Measurements from ENCODE around the gene FOXD3. TPM values are rescaled to one million over a fixed set of nuclear protein-coding genes. Genes with fewer than 3 reads are reported as not detected.

Gene FOXD3
- total and polyA plus RNA-seq, 2 experiments from 2014 or later = 13.8 to 49.0 TPM

GRCh38 chr1:63318201-63318979 is 4.0 kb upstream of the FOXD3 start:
- DNase-seq (ENCODE audit: low spot score) = peak; percentile 39
- peak overlapping the region; percentile 61 for H3K4me3 ChIP-seq
- no peak overlapping the region for H2AFZ ChIP-seq

GRCh38 chr1:63319046-63320021 is 3.0 kb upstream of the FOXD3 start:
- peak overlapping the region; percentile 41 for H3K27ac Mint-ChIP-seq
- Histone ChIP-seq H3K4me3 (peak overlapping the region; percentile 61), H3K27me3 (ENCODE audit: insufficient read depth) (peaks cover 46% of the 10 kb centered on the region), H3K27ac (ENCODE audit: low read depth) (0 out of 2 replicates have a peak overlapping the region, but pooled peaks have one; percentile 37), H3K9me2 (ENCODE audit: insufficient read depth) (no peaks in the 10 kb centered on the region), H3K79me2 (replicated peaks; ENCODE audit: insufficient read depth) (peaks cover 19% of the 10 kb centered on the region), H4K20me1 (replicated peaks; ENCODE audit: insufficient read depth) (no peaks in the 10 kb centered on the region), H3K36me3 (ENCODE audit: insufficient read depth) (no peaks in the 10 kb centered on the region), H3F3A (replicated peaks; ENCODE audit: low read depth) (peaks cover 12% of the 10 kb centered on the region; the same call in 1 of the 2 replicates), H3K4me2 (peak overlapping the region; percentile 80), H3K4me1 (ENCODE audit: insufficient read depth) (peaks cover 24% of the 10 kb centered on the region), H2AFZ (peak overlapping the region; percentile 28; the same call in 1 of the 2 replicates)
- H3K9me3 Mint-ChIP-seq = no peaks in the 10 kb centered on the region; the same call in 2 of the 3 replicates
- peak overlapping the region; percentile 94 for H3K4me3 Mint-ChIP-seq
- ATAC-seq (no peak; the same call in 1 of the 3 replicates), DNase-seq (ENCODE audit: low spot score) (peak; percentile 70)
- peaks cover 34% of the 10 kb centered on the region for H3K4me1 Mint-ChIP-seq
- peaks cover 47% of the 10 kb centered on the region for H3K27me3 Mint-ChIP-seq (ENCODE audit: insufficient read depth, low read depth, poor library complexity)
- peaks cover 18% of the 10 kb centered on the region for H3K36me3 Mint-ChIP-seq (ENCODE audit: low read depth)
- TF ChIP-seq, protein P1, sequence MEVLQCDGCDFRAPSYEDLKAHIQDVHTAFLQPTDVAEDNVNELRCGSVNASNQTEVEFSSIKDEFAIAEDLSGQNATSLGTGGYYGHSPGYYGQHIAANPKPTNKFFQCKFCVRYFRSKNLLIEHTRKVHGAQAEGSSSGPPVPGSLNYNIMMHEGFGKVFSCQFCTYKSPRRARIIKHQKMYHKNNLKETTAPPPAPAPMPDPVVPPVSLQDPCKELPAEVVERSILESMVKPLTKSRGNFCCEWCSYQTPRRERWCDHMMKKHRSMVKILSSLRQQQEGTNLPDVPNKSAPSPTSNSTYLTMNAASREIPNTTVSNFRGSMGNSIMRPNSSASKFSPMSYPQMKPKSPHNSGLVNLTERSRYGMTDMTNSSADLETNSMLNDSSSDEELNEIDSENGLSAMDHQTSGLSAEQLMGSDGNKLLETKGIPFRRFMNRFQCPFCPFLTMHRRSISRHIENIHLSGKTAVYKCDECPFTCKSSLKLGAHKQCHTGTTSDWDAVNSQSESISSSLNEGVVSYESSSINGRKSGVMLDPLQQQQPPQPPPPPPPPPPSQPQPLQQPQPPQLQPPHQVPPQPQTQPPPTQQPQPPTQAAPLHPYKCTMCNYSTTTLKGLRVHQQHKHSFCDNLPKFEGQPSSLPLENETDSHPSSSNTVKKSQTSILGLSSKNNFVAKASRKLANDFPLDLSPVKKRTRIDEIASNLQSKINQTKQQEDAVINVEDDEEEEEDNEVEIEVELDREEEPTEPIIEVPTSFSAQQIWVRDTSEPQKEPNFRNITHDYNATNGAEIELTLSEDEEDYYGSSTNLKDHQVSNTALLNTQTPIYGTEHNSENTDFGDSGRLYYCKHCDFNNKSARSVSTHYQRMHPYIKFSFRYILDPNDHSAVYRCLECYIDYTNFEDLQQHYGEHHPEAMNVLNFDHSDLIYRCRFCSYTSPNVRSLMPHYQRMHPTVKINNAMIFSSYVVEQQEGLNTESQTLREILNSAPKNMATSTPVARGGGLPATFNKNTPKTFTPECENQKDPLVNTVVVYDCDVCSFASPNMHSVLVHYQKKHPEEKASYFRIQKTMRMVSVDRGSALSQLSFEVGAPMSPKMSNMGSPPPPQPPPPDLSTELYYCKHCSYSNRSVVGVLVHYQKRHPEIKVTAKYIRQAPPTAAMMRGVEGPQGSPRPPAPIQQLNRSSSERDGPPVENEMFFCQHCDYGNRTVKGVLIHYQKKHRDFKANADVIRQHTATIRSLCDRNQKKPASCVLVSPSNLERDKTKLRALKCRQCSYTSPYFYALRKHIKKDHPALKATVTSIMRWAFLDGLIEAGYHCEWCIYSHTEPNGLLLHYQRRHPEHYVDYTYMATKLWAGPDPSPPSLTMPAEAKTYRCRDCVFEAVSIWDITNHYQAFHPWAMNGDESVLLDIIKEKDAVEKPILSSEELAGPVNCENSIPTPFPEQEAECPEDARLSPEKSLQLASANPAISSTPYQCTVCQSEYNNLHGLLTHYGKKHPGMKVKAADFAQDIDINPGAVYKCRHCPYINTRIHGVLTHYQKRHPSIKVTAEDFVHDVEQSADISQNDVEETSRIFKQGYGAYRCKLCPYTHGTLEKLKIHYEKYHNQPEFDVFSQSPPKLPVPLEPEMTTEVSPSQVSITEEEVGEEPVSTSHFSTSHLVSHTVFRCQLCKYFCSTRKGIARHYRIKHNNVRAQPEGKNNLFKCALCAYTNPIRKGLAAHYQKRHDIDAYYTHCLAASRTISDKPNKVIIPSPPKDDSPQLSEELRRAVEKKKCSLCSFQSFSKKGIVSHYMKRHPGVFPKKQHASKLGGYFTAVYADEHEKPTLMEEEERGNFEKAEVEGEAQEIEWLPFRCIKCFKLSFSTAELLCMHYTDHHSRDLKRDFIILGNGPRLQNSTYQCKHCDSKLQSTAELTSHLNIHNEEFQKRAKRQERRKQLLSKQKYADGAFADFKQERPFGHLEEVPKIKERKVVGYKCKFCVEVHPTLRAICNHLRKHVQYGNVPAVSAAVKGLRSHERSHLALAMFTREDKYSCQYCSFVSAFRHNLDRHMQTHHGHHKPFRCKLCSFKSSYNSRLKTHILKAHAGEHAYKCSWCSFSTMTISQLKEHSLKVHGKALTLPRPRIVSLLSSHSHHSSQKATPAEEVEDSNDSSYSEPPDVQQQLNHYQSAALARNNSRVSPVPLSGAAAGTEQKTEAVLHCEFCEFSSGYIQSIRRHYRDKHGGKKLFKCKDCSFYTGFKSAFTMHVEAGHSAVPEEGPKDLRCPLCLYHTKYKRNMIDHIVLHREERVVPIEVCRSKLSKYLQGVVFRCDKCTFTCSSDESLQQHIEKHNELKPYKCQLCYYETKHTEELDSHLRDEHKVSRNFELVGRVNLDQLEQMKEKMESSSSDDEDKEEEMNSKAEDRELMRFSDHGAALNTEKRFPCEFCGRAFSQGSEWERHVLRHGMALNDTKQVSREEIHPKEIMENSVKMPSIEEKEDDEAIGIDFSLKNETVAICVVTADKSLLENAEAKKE (CRISPR knock-in tag; IDR thresholded peaks at IDR 0.05) = no peak; the same call in 1 of the 2 replicates
- TF ChIP-seq EZH2phosphoT487 (IDR thresholded peaks at IDR 0.05; ENCODE audit: unreplicated experiment) (peak; percentile 63), CTCF (conservative IDR thresholded peaks at IDR 0.05; ENCODE audit: low read depth in 2 of 2) (no peak), REST (IDR thresholded peaks at IDR 0.05; ENCODE audit: unreplicated experiment) (no peak)

More at GRCh38 chr1:63318201-63318979, 4.0 kb upstream of the FOXD3 start:
- Histone ChIP-seq H3K4me2 (peak overlapping the region; percentile 80), H3K79me2 (replicated peaks; ENCODE audit: insufficient read depth) (peaks cover 17% of the 10 kb centered on the region), H3K27me3 (ENCODE audit: insufficient read depth) (peaks cover 43% of the 10 kb centered on the region), H3K9me2 (ENCODE audit: insufficient read depth) (no peaks in the 10 kb centered on the region), H3K4me1 (ENCODE audit: insufficient read depth) (peaks cover 29% of the 10 kb centered on the region), H4K20me1 (replicated peaks; ENCODE audit: insufficient read depth) (no peaks in the 10 kb centered on the region), H3K36me3 (ENCODE audit: insufficient read depth) (no peaks in the 10 kb centered on the region), H3K27ac (ENCODE audit: low read depth) (no peak overlapping the region), H3F3A (replicated peaks; ENCODE audit: low read depth) (peaks cover 12% of the 10 kb centered on the region; the same call in 1 of the 2 replicates)
- ATAC-seq = no peak
- Mint-ChIP-seq H3K36me3 (ENCODE audit: low read depth) (peaks cover 18% of the 10 kb centered on the region), H3K27ac (no peak overlapping the region), H3K9me3 (no peaks in the 10 kb centered on the region; the same call in 2 of the 3 replicates), H3K27me3 (ENCODE audit: insufficient read depth, low read depth, poor library complexity) (peaks cover 42% of the 10 kb centered on the region), H3K4me3 (peak overlapping the region; percentile 94), H3K4me1 (peaks cover 34% of the 10 kb centered on the region)
- TF ChIP-seq EZH2 (IDR thresholded peaks at IDR 0.05; ENCODE audit: low read depth, unreplicated experiment) = peak; percentile 37
- TF ChIP-seq NANOG (IDR thresholded peaks at IDR 0.05; ENCODE audit: borderline replicate concordance) = no peak
